K562 (cell line): ENCODE measurements around the gene CD19. TPM values are rescaled to one million over a fixed set of nuclear protein-coding genes. Genes with fewer than 3 reads are reported as not detected.

Experiments used
- CBX5 ChIP-seq: IDR thresholded peaks from 2 replicates; pipeline ENCODE4 v1.6.1; 2014; ENCODE audit warnings: low read depth, borderline replicate concordance
- HMGN3 ChIP-seq: IDR thresholded peaks from 2 replicates; pipeline ENCODE4 v1.6.1; 2011; ENCODE audit warnings: borderline replicate concordance, low read depth, mild to moderate bottlenecking, mixed read lengths, low read length; ENCODE audit not compliant: insufficient read length; ENCODE audit errors: extremely low read depth
- LARP7 ChIP-seq: fragments of 450-650 bp; IDR thresholded peaks from 2 replicates; pipeline ENCODE4 v1.6.1; 2016
- MYBL2 ChIP-seq, 2 experiments: fragments of 450-650 bp in 1 of 2; sonication (generic) in 1 of 2; formaldehyde crosslinking in 1 of 2; IDR thresholded peaks; 2 replicates each; pipeline versions ENCODE4 v1.6.1 to v1.8.1; 2017 to 2022; ENCODE audit warnings: borderline replicate concordance in 1 of 2, inconsistent platforms in 1 of 2, low read depth in 1 of 2, mild to moderate bottlenecking in 1 of 2, missing genetic modification reagents in 1 of 2, moderate library complexity in 1 of 2
- NCOA6 ChIP-seq: fragments of 450-650 bp; IDR thresholded peaks from 2 replicates; pipeline ENCODE4 v1.6.1; 2017; ENCODE audit warnings: mild to moderate bottlenecking
- NONO ChIP-seq, 2 experiments: fragments of 200-400 bp in 1 of 2; fragments of 450-650 bp in 1 of 2; formaldehyde crosslinking in 1 of 2; IDR thresholded peaks; 2 replicates each; pipeline ENCODE4 v1.6.1; 2017; ENCODE audit warnings: low read depth in 2 of 2, mild to moderate bottlenecking in 2 of 2, moderate library complexity in 2 of 2, low read length in 1 of 2
- PHF8 ChIP-seq: fragments of 200-600 bp; sonication (generic); IDR thresholded peaks from 2 replicates; pipeline ENCODE4 v1.6.1; 2012; ENCODE audit warnings: mixed run types, mild to moderate bottlenecking, inconsistent platforms, low read length, moderate library complexity, borderline replicate concordance
- PREB ChIP-seq: sonication (generic); formaldehyde crosslinking; IDR thresholded peaks from 2 replicates; pipeline ENCODE4 v1.8.1; 2023; ENCODE audit warnings: mild to moderate bottlenecking, missing genetic modification reagents
- REST ChIP-seq, 2 experiments: fragments of 450-650 bp; formaldehyde crosslinking in 1 of 2; IDR thresholded peaks; 2 replicates each; pipeline versions ENCODE4 v1.4.0 to v1.6.1; 2014 to 2020; ENCODE audit warnings: mild to moderate bottlenecking in 2 of 2, borderline replicate concordance in 1 of 2, low read depth in 1 of 2
- SMARCB1 ChIP-seq: IDR thresholded peaks from 2 replicates; pipeline ENCODE4 v1.6.1; 2011; ENCODE audit warnings: improper control_type of control experiment, low read depth; ENCODE audit not compliant: insufficient read length
- TSHZ1 ChIP-seq: fragments of 250-450 bp; sonication (Bioruptor Pico); IDR thresholded peaks from 2 replicates; pipeline ENCODE4 v1.4.0; 2020; ENCODE audit warnings: mild to moderate bottlenecking, moderate library complexity
- ZKSCAN3 ChIP-seq: fragments of 250-450 bp; sonication (Bioruptor Pico); IDR thresholded peaks from 2 replicates; pipeline ENCODE4 v1.4.0; 2020
- ZNF143 ChIP-seq: sonication (generic); formaldehyde crosslinking; IDR thresholded peaks from 2 replicates; pipeline ENCODE4 v1.9.0; 2022; ENCODE audit warnings: mild to moderate bottlenecking, missing genetic modification reagents
- polyA plus RNA-seq, 8 experiments: library from polyadenylated mRNA; depleted of rRNA in 4 of 8; stranded (reverse) in 5 of 8; unstranded in 3 of 8; fragments of >200 nt; fragmentation: Nextera tagmentation in 2 of 8; fragmentation: Illumina TruSeq in 1 of 8; extraction: Ambion mirVana in 2 of 8; extraction: Trizol in 1 of 8; gene quantifications; 2 replicates each; pipeline versions ENCODE4 v1.2.1 to v1.2.3, GENCODE V29; 2011 to 2014; ENCODE audit warnings: inconsistent platforms in 1 of 8, missing spikeins in 1 of 8
- total RNA-seq, 7 experiments: library from RNA; depleted of rRNA in 6 of 7; stranded (reverse); fragments of >200 nt in 6 of 7; fragmentation: Illumina TruSeq in 2 of 7; extraction: Trizol in 2 of 7; gene quantifications; 2 replicates each; pipeline versions ENCODE4 v1.2.1 to v1.2.3, GENCODE V29; 2011 to 2021; ENCODE audit warnings: low replicate concordance in 1 of 7

Gene CD19
- total and polyA plus RNA-seq, 9 of the 15 experiments (the other 6 are each of a cell fraction or from before 2014, with no cell fraction given): 0.27 to 3.7 (median 2.0) TPM; not detected in 1

GRCh38 chr16:28950648-28951409, 19.1 kb downstream of the CD19 start, which contains the start of gene NFATC2IP (continued):
- TF ChIP-seq REST (IDR thresholded peaks at IDR 0.05; ENCODE audit: borderline replicate concordance) (no peak), REST (CRISPR knock-in tag; IDR thresholded peaks at IDR 0.05; ENCODE audit: low read depth) (no peak), HMGN3 (no peak), NONO (IDR thresholded peaks at IDR 0.05; ENCODE audit: low read depth in 2 of 2, low read length in 1 of 2) (peak; percentile 21 to 64; a peak in 2 of 4 replicates), SMARCB1 (no peak), LARP7 (no peak), CBX5 (no peak), TSHZ1 (no peak), PREB (CRISPR knock-in tag) (no peak), ZKSCAN3 (no peak), ZNF143 (CRISPR knock-in tag) (peak; percentile 95), PHF8 (peak; percentile 66; the same call in 1 of the 2 replicates), MYBL2 (IDR thresholded peaks at IDR 0.05; ENCODE audit: low read depth) (no peak), MYBL2 (CRISPR knock-in tag; IDR thresholded peaks at IDR 0.05; ENCODE audit: borderline replicate concordance) (no peak), NCOA6 (no peak)
